ENCODE measurements around the gene CCDC188.

The CCDC188 gene

DNA sequence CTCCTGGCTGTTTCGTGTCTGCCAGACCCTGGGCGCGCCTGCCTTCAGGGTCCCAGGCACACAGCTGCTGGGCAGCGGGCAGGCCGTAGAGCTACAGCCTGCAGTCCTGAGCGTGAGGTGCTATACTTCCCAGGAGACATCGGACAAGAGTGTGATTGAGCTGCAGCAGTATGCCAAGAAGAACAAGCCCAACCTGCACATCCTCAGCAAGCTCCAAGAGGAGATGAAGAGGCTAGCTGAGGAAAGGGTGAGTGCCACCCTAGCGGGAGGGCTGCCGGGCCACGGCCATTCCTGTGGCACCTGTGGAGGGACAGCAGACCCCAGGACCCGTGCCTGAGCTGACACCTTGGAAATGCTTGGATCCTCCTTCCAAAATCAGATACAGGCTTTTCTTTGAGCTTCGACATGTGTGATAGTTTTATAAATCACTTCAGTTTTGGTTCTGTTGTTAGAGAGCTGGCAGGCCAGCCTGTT, 42.1 kb downstream of the CCDC188 start:
- in situ Hi-C loops (cut with HindIII; ENCODE audit: low sequenced_read_pairs): no loop called here

DNA sequence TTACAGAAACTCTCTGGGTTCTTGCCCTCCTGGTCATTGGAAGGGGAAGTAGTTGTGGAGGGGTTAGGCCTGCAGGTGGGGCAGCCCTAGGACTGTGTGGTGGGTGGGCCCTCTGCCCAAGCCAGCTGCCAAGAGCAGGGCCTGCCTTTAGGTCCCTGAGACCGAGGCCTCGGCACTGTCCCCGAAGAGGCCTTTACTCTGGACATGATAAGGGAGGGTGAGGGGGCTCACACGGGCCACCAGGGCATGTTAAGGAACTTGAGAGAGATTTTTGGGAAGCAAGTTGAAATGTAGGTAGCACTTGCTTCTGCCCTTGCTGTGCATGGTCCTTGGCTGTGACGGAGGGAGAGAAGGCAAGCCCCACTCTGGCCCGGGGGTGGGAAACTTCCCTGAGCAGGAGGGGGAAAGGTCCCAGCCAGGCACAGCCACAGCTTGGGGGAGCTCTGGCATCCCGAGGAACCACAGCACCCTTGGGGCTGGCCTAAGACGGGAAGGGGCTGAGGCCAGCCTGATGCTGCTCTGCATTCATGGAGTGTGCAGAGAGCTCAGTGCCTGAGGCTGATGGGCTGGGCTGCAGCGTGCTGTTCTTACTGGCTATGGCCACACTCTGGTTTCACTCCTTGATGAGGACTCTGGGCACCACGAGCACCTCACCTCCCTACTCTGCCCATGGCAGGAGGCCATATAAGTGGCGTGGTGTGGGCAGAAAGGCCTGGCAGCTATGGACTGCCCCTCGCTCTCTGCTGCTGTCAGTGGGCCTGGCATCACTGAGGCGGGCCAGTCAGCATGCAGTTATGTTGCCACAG, 42.7 kb downstream of the CCDC188 start:
- in situ Hi-C loops (cut with HindIII; ENCODE audit: low sequenced_read_pairs): no loop called here

- in situ Hi-C loops (cut with HindIII; ENCODE audit: low sequenced_read_pairs): no loop called here
Observed at GRCh38 chr22:20107471-20107901, 43.4 kb downstream of the CCDC188 start.

DNA sequence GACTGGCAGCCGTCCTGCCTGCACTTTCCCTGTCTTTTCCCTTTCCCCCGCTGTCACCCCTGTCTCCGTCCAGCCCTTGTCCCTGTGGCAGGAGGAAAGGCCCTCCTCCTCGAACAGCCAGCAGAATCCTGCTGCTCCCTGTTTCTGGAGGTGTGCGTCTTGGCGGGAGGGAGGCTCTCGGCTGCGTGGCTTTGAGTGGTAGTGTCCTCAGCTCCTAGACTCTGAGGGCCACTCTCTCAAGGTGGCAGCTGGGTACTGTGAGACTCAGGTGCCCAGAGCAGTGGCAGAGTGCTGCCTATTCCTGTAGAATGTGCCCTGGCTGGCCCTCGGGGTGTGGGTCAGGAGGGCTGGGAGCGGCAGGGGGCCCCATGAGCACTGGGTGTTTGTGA, 44.0 kb downstream of the CCDC188 start:
- in situ Hi-C loops (cut with HindIII; ENCODE audit: low sequenced_read_pairs): no loop called here

- in situ Hi-C loops (cut with HindIII; ENCODE audit: low sequenced_read_pairs): no loop called here
Observed at GRCh38 chr22:20106205-20106848, 44.5 kb downstream of the CCDC188 start.

GRCh38 chr22:20105456-20106204, 45.2 kb downstream of the CCDC188 start:
- in situ Hi-C loops (cut with HindIII; ENCODE audit: low sequenced_read_pairs): no loop called here

GRCh38 chr22:20102203-20102780, 48.6 kb downstream of the CCDC188 start:
- in situ Hi-C loops (cut with HindIII; ENCODE audit: low sequenced_read_pairs): no loop called here

DNA sequence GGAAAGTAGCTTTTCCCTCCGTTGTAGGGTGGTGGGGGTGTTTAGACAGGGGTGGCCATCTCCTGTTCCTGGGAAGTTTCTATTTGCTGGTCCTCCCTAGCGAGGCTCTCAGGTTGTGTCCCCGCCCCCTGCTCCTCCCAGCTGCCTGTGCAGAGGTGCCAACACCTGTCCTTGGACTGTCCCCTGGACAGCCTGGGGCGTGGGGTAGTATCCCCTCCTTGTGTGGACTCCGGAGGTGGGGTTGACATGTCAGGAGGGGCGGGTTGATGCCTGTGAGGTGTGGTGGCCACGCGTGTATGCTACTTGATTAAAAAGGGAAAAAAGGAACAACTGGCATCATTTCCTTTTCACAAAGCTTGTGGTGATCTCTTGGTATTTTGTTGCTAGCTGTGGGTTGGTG, 49.2 kb downstream of the CCDC188 start:
- in situ Hi-C loops (cut with HindIII; ENCODE audit: low sequenced_read_pairs): no loop called here

DNA sequence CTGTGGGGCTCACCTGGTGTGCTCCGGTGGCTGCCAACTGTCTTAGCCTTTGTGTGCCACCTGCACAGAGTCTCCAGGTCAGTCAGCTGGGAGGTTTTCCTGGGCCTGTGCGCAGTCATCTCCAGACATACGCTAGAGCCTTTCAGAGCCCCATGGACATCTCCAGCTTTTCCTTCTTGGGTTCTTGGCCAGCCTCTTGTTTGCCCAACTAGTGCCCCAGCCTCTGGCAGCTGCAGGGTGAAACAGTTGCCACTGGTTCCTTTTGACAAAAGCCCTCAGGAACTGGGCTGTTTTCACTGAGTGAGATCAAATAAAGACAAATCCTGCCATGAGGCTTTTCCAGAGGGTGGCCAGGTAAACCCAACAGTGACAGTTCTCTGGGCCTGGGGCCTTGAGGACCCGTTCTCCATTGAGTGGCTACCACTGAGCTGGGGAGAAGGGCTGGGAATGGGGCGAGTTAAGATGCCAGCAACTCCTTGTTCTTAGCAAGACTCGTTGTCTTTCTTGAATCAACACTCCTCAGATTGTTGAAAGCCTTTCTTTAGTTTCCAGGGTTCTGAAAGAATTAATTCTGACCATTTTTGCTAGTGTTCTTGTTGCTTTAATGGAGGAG, 51.6 kb downstream of the CCDC188 start:
- in situ Hi-C loops (cut with HindIII; ENCODE audit: low sequenced_read_pairs): no loop called here
